IMR-90 (cell line): ENCODE results near the gene PAK5.

Experiments used
- MAZ ChIP-seq: IDR thresholded peaks from 2 replicates; pipeline ENCODE4 v1.6.1; 2012; ENCODE audit warnings: low read depth, mild to moderate bottlenecking, low read length, improper control_type of control experiment, moderate library complexity, borderline replicate concordance
- POLR2A ChIP-seq: IDR thresholded peaks from 2 replicates; pipeline ENCODE4 v1.6.1; 2012; ENCODE audit warnings: mild to moderate bottlenecking, low read depth, low read length
- RCOR1 ChIP-seq: IDR thresholded peaks from 2 replicates; pipeline ENCODE4 v1.6.1; 2012; ENCODE audit warnings: mild to moderate bottlenecking, low read length, improper control_type of control experiment; ENCODE audit not compliant: insufficient replicate concordance
- TF ChIP-seq, protein P1 (sequence below): conservative IDR thresholded peaks from 2 replicates; pipeline ENCODE4 v1.5.1; 2012; ENCODE audit warnings: mild to moderate bottlenecking, low read depth, low read length, improper control_type of control experiment

DNA sequence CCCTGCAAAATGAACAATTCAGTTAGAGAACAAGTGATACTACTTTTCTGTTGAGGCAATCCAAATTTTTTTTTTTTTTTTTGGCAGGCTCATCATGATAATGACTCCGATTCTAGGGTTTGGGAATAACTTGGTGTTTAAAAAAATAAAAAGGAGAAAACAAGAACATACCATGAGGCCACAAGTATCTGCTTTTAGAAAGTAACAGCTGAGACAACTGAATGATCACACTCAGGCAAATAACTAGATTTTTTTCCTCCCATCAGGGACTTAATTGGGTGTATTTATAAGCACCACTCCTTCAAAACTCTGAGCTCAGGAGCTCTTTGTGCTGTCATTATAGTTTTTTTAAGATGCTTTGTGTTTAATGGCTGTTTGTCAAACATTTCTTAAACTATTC, 29.6 kb downstream of the PAK5 start:
- TF ChIP-seq RCOR1 (no peak), POLR2A (no peak), MAZ (no peak)
- TF ChIP-seq, protein P1, sequence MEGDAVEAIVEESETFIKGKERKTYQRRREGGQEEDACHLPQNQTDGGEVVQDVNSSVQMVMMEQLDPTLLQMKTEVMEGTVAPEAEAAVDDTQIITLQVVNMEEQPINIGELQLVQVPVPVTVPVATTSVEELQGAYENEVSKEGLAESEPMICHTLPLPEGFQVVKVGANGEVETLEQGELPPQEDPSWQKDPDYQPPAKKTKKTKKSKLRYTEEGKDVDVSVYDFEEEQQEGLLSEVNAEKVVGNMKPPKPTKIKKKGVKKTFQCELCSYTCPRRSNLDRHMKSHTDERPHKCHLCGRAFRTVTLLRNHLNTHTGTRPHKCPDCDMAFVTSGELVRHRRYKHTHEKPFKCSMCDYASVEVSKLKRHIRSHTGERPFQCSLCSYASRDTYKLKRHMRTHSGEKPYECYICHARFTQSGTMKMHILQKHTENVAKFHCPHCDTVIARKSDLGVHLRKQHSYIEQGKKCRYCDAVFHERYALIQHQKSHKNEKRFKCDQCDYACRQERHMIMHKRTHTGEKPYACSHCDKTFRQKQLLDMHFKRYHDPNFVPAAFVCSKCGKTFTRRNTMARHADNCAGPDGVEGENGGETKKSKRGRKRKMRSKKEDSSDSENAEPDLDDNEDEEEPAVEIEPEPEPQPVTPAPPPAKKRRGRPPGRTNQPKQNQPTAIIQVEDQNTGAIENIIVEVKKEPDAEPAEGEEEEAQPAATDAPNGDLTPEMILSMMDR = no peak
